Liver (tissue), 9 donors: Measurements from ENCODE around the gene COMMD10. TPM values are rescaled to one million over a fixed set of nuclear protein-coding genes. Genes with fewer than 3 reads are reported as not detected.

ENCODE experiments used
- DNase-seq: peaks from one replicate; pipeline ENCODE4 v3.0.0-alpha.2; 2017; ENCODE audit warnings: low spot score
- H3K27ac ChIP-seq, 2 donors: one replicate each; pipeline ENCODE4 v1.7.0; 2013; ENCODE audit warnings: inconsistent platforms in 2 of 2, low read length in 2 of 2, control low read depth in 1 of 2, low read depth in 1 of 2, mild to moderate bottlenecking in 1 of 2
- H3K27me3 ChIP-seq, 4 donors: one replicate each; pipeline versions ENCODE4 v1.6.1 to v1.7.0; 2013; ENCODE audit warnings: low read length in 3 of 4, inconsistent platforms in 1 of 4, mild to moderate bottlenecking in 1 of 4, moderate library complexity in 1 of 4; ENCODE audit not compliant: control insufficient read depth in 4 of 4, insufficient read depth in 4 of 4
- H3K36me3 ChIP-seq, 4 donors: one replicate each; pipeline versions ENCODE4 v1.6.1 to v1.7.0; 2013; ENCODE audit warnings: low read length in 3 of 4, mild to moderate bottlenecking in 3 of 4, low read depth in 1 of 4, moderate library complexity in 1 of 4; ENCODE audit not compliant: control insufficient read depth in 4 of 4, insufficient read depth in 3 of 4
- H3K4me1 ChIP-seq, 4 donors: one replicate each; pipeline versions ENCODE4 v1.6.1 to v1.7.0; 2013; ENCODE audit warnings: low read length in 3 of 4, mild to moderate bottlenecking in 3 of 4, moderate library complexity in 1 of 4; ENCODE audit not compliant: control insufficient read depth in 4 of 4, insufficient read depth in 4 of 4
- H3K4me3 ChIP-seq, 3 donors: one replicate each; pipeline versions ENCODE4 v1.6.1 to v1.7.0; 2013; ENCODE audit warnings: low read length in 3 of 3, control low read depth in 1 of 3, low read depth in 1 of 3, mild to moderate bottlenecking in 1 of 3
- H3K9ac ChIP-seq, 2 donors: one replicate each; pipeline ENCODE4 v1.7.0; 2013; ENCODE audit warnings: low read length in 2 of 2, mild to moderate bottlenecking in 2 of 2, moderate library complexity in 2 of 2, control low read depth in 1 of 2, low read depth in 1 of 2
- H3K9me3 ChIP-seq, 4 donors: one replicate each; pipeline versions ENCODE4 v1.6.1 to v1.7.0; 2013; ENCODE audit warnings: low read length in 3 of 4; ENCODE audit not compliant: control insufficient read depth in 4 of 4
- EGR1 ChIP-seq, 2 donors: IDR thresholded peaks; 2 replicates each; pipeline ENCODE4 v1.6.1; 2016 to 2018; ENCODE audit warnings: antibody characterized with exemption in 2 of 2, low read depth in 2 of 2
- FOXA1 ChIP-seq: IDR thresholded peaks from 2 replicates; pipeline ENCODE4 v1.6.1; 2016; ENCODE audit warnings: antibody characterized with exemption
- FOXA2 ChIP-seq: IDR thresholded peaks from 2 replicates; pipeline ENCODE4 v1.6.1; 2016; ENCODE audit warnings: antibody characterized with exemption
- GABPA ChIP-seq, 2 donors: IDR thresholded peaks in 1 of 2; conservative IDR thresholded peaks in 1 of 2; 2 replicates each; pipeline ENCODE4 v1.6.1; 2016; ENCODE audit warnings: antibody characterized with exemption in 2 of 2, mild to moderate bottlenecking in 1 of 2, moderate library complexity in 1 of 2
- HNF4A ChIP-seq, 2 donors: conservative IDR thresholded peaks; 2 replicates each; pipeline ENCODE4 v1.6.1; 2016; ENCODE audit warnings: antibody characterized with exemption in 2 of 2, mild to moderate bottlenecking in 2 of 2
- HNF4G ChIP-seq: IDR thresholded peaks from 2 replicates; pipeline ENCODE4 v1.6.1; 2016; ENCODE audit warnings: antibody characterized with exemption
- JUND ChIP-seq, 2 donors: IDR thresholded peaks; 2 replicates each; pipeline ENCODE4 v1.6.1; 2016; ENCODE audit warnings: antibody characterized with exemption in 2 of 2
- MAX ChIP-seq: IDR thresholded peaks from 2 replicates; pipeline ENCODE4 v1.6.1; 2016; ENCODE audit warnings: antibody characterized with exemption
- NR2F2 ChIP-seq: IDR thresholded peaks from 2 replicates; pipeline ENCODE4 v1.6.1; 2016; ENCODE audit warnings: antibody characterized with exemption
- RAD21 ChIP-seq, 2 donors: IDR thresholded peaks; 2 replicates each; pipeline ENCODE4 v1.6.1; 2016; ENCODE audit warnings: antibody characterized with exemption in 2 of 2, mild to moderate bottlenecking in 2 of 2
- REST ChIP-seq: IDR thresholded peaks from 2 replicates; pipeline ENCODE4 v1.6.1; 2016; ENCODE audit warnings: antibody characterized with exemption, mild to moderate bottlenecking
- RXRA ChIP-seq, 2 donors: IDR thresholded peaks; 2 replicates each; pipeline ENCODE4 v1.6.1; 2017 to 2018; ENCODE audit warnings: antibody characterized with exemption in 2 of 2, mild to moderate bottlenecking in 1 of 2
- TAF1 ChIP-seq: conservative IDR thresholded peaks from 2 replicates; pipeline ENCODE4 v1.6.1; 2016; ENCODE audit warnings: antibody characterized with exemption, mild to moderate bottlenecking
- YY1 ChIP-seq: IDR thresholded peaks from 2 replicates; pipeline ENCODE4 v1.6.1; 2016; ENCODE audit warnings: antibody characterized with exemption, mild to moderate bottlenecking
- WGBS: extraction: QIAGEN DNeasy Blood & Tissue Kit; methylation state at CpG from one replicate; pipeline ENCODE4 v1.1.7; 2013; 5-methylcytosine and 5-hydroxymethylcytosine counted together
- polyA plus RNA-seq, 2 donors: library from polyadenylated mRNA; stranded (reverse) in 1 of 2; unstranded in 1 of 2; fragments of 200-250 nt in 1 of 2; fragments of >200 nt in 1 of 2; fragmentation: Nextera tagmentation in 1 of 2; extraction: Ambion mirVana in 1 of 2; gene quantifications; one replicate each; pipeline versions ENCODE4 v1.2.1 to v1.2.3, GENCODE V29; 2013 to 2015
- total RNA-seq, 2 donors: library from RNA; depleted of rRNA; stranded (reverse); fragments of >200 nt; gene quantifications; one replicate each; pipeline ENCODE4 v1.2.3, GENCODE V29; 2014
- TF ChIP-seq, protein P1 (sequence below): IDR thresholded peaks from 2 replicates; pipeline ENCODE4 v1.6.1; 2016; ENCODE audit warnings: antibody characterized with exemption
- TF ChIP-seq, protein P2 (sequence below): fragments of 150-350 bp; IDR thresholded peaks from 2 replicates; pipeline ENCODE4 v1.5.1; 2017; ENCODE audit warnings: improper control_type of control experiment, low read depth, low read length; ENCODE audit not compliant: missing input control
- donor health status: healthy.
- donor health status: healthy.
- donor health status: healthy.
- donor health status: healthy.
- donor health status: healthy.

The COMMD10 gene
- total and polyA plus RNA-seq, 4 donors, result 8.9 to 30.5 (median 19.3) TPM

DNA sequence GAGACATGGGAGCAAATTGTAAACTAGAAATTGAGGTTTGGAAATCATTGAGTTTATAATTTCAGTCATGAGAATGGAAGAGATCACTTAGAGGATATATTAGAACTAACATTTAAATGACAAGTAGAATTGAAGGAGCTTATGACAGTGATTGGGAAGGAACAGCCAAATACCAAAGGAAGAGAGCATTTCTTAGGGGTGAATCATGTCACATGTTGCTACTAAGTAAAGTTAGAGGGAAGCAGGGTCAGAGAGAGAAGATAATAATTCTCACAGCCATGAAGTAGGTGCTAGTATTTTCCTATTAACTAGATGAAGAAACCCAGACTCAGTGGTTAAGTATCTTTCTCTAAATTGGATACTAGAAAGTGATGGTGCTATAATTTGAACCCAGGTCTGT lies 59.3 kb downstream of the COMMD10 start:
- TF ChIP-seq GABPA (IDR thresholded peaks at IDR 0.05 in 1 of 2, conservative IDR thresholded peaks at IDR 0.05 in 1 of 2), result no peak
- no peak for TF ChIP-seq EGR1 (IDR thresholded peaks at IDR 0.05; ENCODE audit: low read depth in 2 of 2)
- TF ChIP-seq RAD21 (IDR thresholded peaks at IDR 0.05), result no peak
- TF ChIP-seq, protein P1, sequence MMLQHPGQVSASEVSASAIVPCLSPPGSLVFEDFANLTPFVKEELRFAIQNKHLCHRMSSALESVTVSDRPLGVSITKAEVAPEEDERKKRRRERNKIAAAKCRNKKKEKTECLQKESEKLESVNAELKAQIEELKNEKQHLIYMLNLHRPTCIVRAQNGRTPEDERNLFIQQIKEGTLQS, result no peak
- TF ChIP-seq FOXA2, result no peak
- no peak for TF ChIP-seq FOXA1
- no peak for TF ChIP-seq MAX
- TF ChIP-seq, protein P2, sequence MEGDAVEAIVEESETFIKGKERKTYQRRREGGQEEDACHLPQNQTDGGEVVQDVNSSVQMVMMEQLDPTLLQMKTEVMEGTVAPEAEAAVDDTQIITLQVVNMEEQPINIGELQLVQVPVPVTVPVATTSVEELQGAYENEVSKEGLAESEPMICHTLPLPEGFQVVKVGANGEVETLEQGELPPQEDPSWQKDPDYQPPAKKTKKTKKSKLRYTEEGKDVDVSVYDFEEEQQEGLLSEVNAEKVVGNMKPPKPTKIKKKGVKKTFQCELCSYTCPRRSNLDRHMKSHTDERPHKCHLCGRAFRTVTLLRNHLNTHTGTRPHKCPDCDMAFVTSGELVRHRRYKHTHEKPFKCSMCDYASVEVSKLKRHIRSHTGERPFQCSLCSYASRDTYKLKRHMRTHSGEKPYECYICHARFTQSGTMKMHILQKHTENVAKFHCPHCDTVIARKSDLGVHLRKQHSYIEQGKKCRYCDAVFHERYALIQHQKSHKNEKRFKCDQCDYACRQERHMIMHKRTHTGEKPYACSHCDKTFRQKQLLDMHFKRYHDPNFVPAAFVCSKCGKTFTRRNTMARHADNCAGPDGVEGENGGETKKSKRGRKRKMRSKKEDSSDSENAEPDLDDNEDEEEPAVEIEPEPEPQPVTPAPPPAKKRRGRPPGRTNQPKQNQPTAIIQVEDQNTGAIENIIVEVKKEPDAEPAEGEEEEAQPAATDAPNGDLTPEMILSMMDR, result no peak
- no peak for TF ChIP-seq RXRA (IDR thresholded peaks at IDR 0.05)
- no peak for TF ChIP-seq YY1
- no peak for TF ChIP-seq REST
- TF ChIP-seq TAF1, result no peak
- TF ChIP-seq HNF4A (conservative IDR thresholded peaks at IDR 0.05), result no peak
- no peaks in the 10 kb centered on the region for H3K27me3 ChIP-seq
- H3K9me3 ChIP-seq, result no peaks in the 10 kb centered on the region
- DNase-seq, result no peak
- H3K27ac ChIP-seq, result no peak overlapping the region
- no peaks in the 10 kb centered on the region for H3K36me3 ChIP-seq
- H3K4me1 ChIP-seq, result no peaks in the 10 kb centered on the region
- H3K9ac ChIP-seq, result no peak overlapping the region
- H3K4me3 ChIP-seq, result no peak overlapping the region

- 71% methylated on average over 2 of the region's 2 CpGs for WGBS
- Histone ChIP-seq H3K9ac (no peak overlapping the region), H3K4me1 (no peaks in the 10 kb centered on the region), H3K27me3 (no peaks in the 10 kb centered on the region), H3K9me3 (no peaks in the 10 kb centered on the region), H3K36me3 (no peaks in the 10 kb centered on the region), H3K4me3 (no peak overlapping the region), H3K27ac (no peak overlapping the region)
- TF ChIP-seq HNF4G, result no peak
- TF ChIP-seq FOXA2, result no peak
- TF ChIP-seq YY1, result no peak
- no peak for TF ChIP-seq RAD21 (IDR thresholded peaks at IDR 0.05)
- no peak for TF ChIP-seq REST
- TF ChIP-seq, protein P1, result no peak
- no peak for TF ChIP-seq JUND (IDR thresholded peaks at IDR 0.05)
- TF ChIP-seq GABPA (IDR thresholded peaks at IDR 0.05 in 1 of 2, conservative IDR thresholded peaks at IDR 0.05 in 1 of 2), result no peak
- no peak for TF ChIP-seq NR2F2
- TF ChIP-seq HNF4A (conservative IDR thresholded peaks at IDR 0.05), result no peak
- no peak for DNase-seq
Measured at GRCh38 chr5:116144991-116145390, 60.2 kb downstream of the COMMD10 start.
